AG04450 (cell line): ENCODE results near the gene CENPX. TPM values are rescaled to one million over a fixed set of nuclear protein-coding genes. Genes with fewer than 3 reads are reported as not detected.
A peak's percentile ranks its signal among the peaks of the same experiment; 100 is the strongest.

ENCODE experiments used
- CTCF ChIA-PET: fragments of 300-600, 350-600 bp; formaldehyde crosslinking; extraction: SDS; loops from one replicate; lab custom pipeline; 2022; ENCODE audit warnings: antibody characterized with exemption, inconsistent platforms; lab: Charles Lee
- POLR2A ChIA-PET: fragments of 350-600 bp; formaldehyde crosslinking; extraction: SDS; loops from one replicate; lab custom pipeline; 2021; ENCODE audit warnings: antibody characterized with exemption, inconsistent platforms; lab: Yijun Ruan, JAX
- DNase-seq: peaks from one replicate; pipeline ENCODE4 v3.0.0-alpha.2; 2011; ENCODE audit warnings: low read depth, low spot score
- H3K27ac ChIP-seq: one replicate; pipeline ENCODE4 v1.5.1; 2012; ENCODE audit warnings: low read depth, low read length, control low read depth
- H3K27me3 ChIP-seq: one replicate; pipeline ENCODE4 v1.6.0; 2012; ENCODE audit warnings: low read length; ENCODE audit not compliant: control insufficient read depth, insufficient read depth
- H3K4me3 ChIP-seq: 2 replicates; pipeline ENCODE4 v1.5.1; 2011; ENCODE audit warnings: mild to moderate bottlenecking, low read depth, low read length, control low read depth
- H3K9me3 ChIP-seq: 2 replicates; pipeline ENCODE4 v1.5.1; 2012; ENCODE audit warnings: low read length; ENCODE audit not compliant: control insufficient read depth, insufficient read depth
- CTCF ChIP-seq: IDR thresholded peaks from 2 replicates; pipeline ENCODE4 v1.5.1; 2011; ENCODE audit warnings: low read depth, low read length, control low read depth, inconsistent platforms
- polyA plus RNA-seq: library from polyadenylated mRNA; depleted of rRNA; stranded (reverse); fragments of >200 nt; gene quantifications from 2 replicates; pipeline ENCODE4 v1.2.3, GENCODE V29; 2011

The CENPX gene
- polyA plus RNA-seq, 1 experiment = 32.5 TPM

DNA sequence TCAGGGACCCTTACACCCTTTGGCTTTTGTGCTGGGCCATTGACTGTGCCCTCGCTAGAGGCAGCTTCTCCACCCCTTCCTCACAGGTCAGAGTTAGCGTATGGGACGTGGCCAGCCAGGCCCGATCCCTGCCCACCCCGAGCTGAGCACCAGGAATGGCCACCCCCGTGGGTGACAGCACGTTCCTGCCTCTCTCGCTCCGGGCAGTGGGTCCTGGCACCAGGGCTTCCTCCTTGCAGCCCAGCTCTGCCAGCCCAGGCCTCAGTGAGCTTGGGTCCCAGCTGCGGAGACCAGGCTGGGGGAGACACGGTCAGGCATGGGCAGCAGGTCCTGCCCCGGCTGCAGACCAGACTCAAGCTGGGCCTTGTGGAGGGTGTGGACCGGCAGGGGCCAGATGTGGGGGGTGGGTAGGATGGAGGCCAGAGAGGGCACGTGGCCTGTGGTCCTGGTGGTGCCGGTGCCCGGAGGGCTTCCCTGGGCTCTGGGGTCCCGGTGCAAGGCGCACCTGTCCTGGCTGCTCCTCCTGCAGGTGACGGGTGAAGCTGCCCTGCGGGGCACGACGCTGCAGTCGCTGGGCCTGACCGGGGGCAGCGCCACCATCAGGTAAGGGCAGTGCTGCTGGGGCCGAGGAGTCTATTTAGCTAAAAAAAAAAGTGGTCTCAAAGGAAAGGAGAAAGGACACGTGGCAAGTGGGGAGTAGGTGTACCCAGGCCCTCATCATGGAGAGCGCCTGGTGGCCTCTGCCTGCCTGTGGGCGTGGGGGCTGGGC is 27.0 kb downstream of the CENPX start:
- Histone ChIP-seq H3K4me3 (no peak overlapping the region), H3K27me3 (no peaks in the 10 kb centered on the region), H3K9me3 (peaks cover 11% of the 10 kb centered on the region), H3K27ac (no peak overlapping the region)
- ChIA-PET POLR2A (interaction anchor here (0.6 kb wide), 1 partner anchor 1859 kb away, joined by 5 read pairs; no protein-coding TSS in a partner anchor), CTCF (interaction anchor here (1.7 kb wide), 1 partner anchor 25 kb away, joined by 8 read pairs; no protein-coding TSS in a partner anchor)
- TF ChIP-seq CTCF = no peak
- no peak for DNase-seq

GRCh38 chr17:81994593-81995462 is 27.9 kb downstream of the CENPX start:
- ChIA-PET CTCF (no interaction called here), POLR2A (interaction anchor here (0.6 to 0.7 kb wide), 2 partner anchors 9 to 1858 kb away, joined by 5 read pairs; no protein-coding TSS in a partner anchor)
- peaks cover 18% of the 10 kb centered on the region for H3K9me3 ChIP-seq
- no peak overlapping the region for H3K27ac ChIP-seq
- no peaks in the 10 kb centered on the region for H3K27me3 ChIP-seq
- TF ChIP-seq CTCF = no peak
- no peak for DNase-seq
- H3K4me3 ChIP-seq = no peak overlapping the region

DNA sequence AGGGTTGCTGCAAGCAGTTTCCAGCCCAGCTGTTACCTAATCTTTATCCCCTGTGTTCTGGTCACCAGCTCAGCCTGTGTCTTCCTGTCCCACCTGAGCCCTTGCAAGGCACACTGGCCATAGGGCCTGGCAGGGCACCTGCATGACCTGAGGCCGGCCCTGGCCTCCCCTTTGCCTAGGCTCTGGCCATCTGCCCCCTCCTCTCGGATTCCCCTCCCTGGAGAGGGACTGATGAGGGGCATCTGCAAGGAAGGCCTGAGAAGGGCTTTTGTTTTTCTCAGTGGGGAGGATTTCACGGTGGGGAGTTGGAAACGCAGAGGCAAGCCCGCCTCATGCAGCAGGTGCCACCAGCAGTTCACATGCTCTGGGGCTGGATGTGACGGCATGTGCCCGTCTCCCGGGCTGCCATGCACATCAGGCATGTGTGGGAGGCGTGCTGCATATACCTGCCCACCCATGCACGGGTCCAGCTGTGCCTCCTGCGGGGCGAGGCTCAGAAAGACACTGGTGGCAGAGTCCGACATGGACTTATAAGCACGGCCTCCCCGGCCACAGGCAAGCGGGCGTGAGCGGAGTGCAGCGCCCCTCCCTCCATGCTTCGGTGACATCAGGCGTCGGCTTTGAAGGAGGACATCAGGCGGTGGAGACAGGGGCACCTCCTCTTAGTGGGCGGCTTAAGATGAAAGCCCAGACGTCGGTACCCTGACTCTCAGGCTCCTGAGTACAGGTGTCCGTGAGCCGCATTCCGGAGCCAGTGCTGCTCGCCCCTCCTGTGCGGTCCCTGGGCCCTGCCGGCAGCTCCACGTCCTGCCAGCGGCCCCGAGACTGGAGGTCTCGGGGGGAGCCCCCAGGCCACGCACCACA is 28.7 kb downstream of the CENPX start:
- DNase-seq = no peak
- POLR2A ChIA-PET = interaction anchor here (0.7 kb wide), 1 partner anchor 10 kb away, joined by 5 read pairs; no protein-coding TSS in a partner anchor
- TF ChIP-seq CTCF = no peak
- Histone ChIP-seq H3K9me3 (peaks cover 23% of the 10 kb centered on the region), H3K4me3 (no peak overlapping the region), H3K27me3 (no peaks in the 10 kb centered on the region), H3K27ac (no peak overlapping the region)
- CTCF ChIA-PET = no interaction called here

- TF ChIP-seq CTCF = no peak
- CTCF ChIA-PET = no interaction called here
- H3K9me3 ChIP-seq = peaks cover 23% of the 10 kb centered on the region
- no peak for DNase-seq
- H3K27ac ChIP-seq = peak overlapping the region; percentile 11
- H3K27me3 ChIP-seq = no peaks in the 10 kb centered on the region
- no peak overlapping the region for H3K4me3 ChIP-seq
- POLR2A ChIA-PET = no interaction called here
These were observed 30.2 kb downstream of the CENPX start for GRCh38 chr17:81992306-81993102.
